Stomach (tissue), 9 donors: ENCODE results near the gene NUDT7. TPM values are rescaled to one million over a fixed set of nuclear protein-coding genes. Genes with fewer than 3 reads are reported as not detected.

Experiments
- DNase-seq, 2 donors: peaks; one replicate each; pipeline versions ENCODE4 v3.0.0 to v3.0.0-alpha.2; 2013 to 2019
- H3K27ac ChIP-seq, 5 donors: fragments of 200-600 bp in 4 of 5; sonication (generic) in 4 of 5; one replicate each; pipeline ENCODE4 v1.5.1; 2013 to 2019; ENCODE audit warnings: mild to moderate bottlenecking in 1 of 5, moderate library complexity in 1 of 5
- H3K27me3 ChIP-seq, 3 donors: fragments of 200-600 bp; sonication (generic); one replicate each; pipeline ENCODE4 v1.5.1; 2017 to 2019; ENCODE audit warnings: mixed run types in 1 of 3
- H3K36me3 ChIP-seq, 4 donors: fragments of 200-600 bp; sonication (generic); 1 replicate in 3 of 4; 2 replicates in 1 of 4; pipeline ENCODE4 v1.5.1; 2016 to 2019
- H3K4me1 ChIP-seq, 4 donors: fragments of 200-600 bp; sonication (generic); one replicate each; pipeline ENCODE4 v1.5.1; 2016 to 2019
- H3K4me3 ChIP-seq, 4 donors: fragments of 200-600 bp; sonication (generic) in 3 of 4; one replicate each; pipeline ENCODE4 v1.5.1; 2016 to 2019; ENCODE audit warnings: mild to moderate bottlenecking in 1 of 4
- H3K9me3 ChIP-seq, 4 donors: fragments of 200-600 bp; sonication (generic); one replicate each; pipeline ENCODE4 v1.5.1; 2016 to 2019
- EP300 ChIP-seq: sonication (generic); formaldehyde crosslinking; IDR thresholded peaks from one replicate; pipeline ENCODE4 v1.6.1; 2017; ENCODE audit warnings: antibody characterized with exemption
- POLR2A ChIP-seq, 4 donors: fragments of 450-650 bp; IDR thresholded peaks; one replicate each; pipeline ENCODE4 v1.6.1; 2016; ENCODE audit warnings: antibody characterized with exemption in 4 of 4, control low read depth in 2 of 4, mild to moderate bottlenecking in 1 of 4, moderate library complexity in 1 of 4
- POLR2AphosphoS5 ChIP-seq, 3 donors: sonication (generic); formaldehyde crosslinking; IDR thresholded peaks; one replicate each; pipeline ENCODE4 v1.6.1; 2016; ENCODE audit warnings: antibody characterized with exemption in 3 of 3
- WGBS, 5 donors: extraction: QIAGEN DNeasy Blood & Tissue Kit in 3 of 5; methylation state at CpG; one replicate each; pipeline versions ENCODE4 v1.1.5 to v1.1.7; 2013 to 2018; 5-methylcytosine and 5-hydroxymethylcytosine counted together
- intact Hi-C: fragments of 100-400 bp; cut with DNase I; formaldehyde crosslinking; loops from one replicate; pipeline ENCODE4 v1.15.1; 2023; ENCODE audit warnings: low total_unique reads
- polyA plus RNA-seq, 3 donors: library from polyadenylated mRNA; stranded (reverse); fragments of 200-250 nt; gene quantifications; one replicate each; pipeline ENCODE4 v1.2.3, GENCODE V29; 2013
- total RNA-seq, 5 donors: library from RNA; depleted of rRNA; stranded (reverse); fragments of >200 nt; gene quantifications; one replicate each; pipeline versions ENCODE4 v1.1.0 to v1.2.3, GENCODE V29; 2014 to 2016
- TF ChIP-seq, protein P1 (sequence below), 7 experiments: fragments of 450-650 bp in 4 of 7; fragments of 200-600 bp in 3 of 7; sonication (generic) in 3 of 7; IDR thresholded peaks; one replicate each; pipeline ENCODE4 v1.5.1; 2016 to 2019; ENCODE audit warnings: antibody characterized with exemption in 7 of 7, control low read depth in 2 of 7, mild to moderate bottlenecking in 1 of 7
- donor health status: healthy with polysubstance abuse.
- donor health status: Bipolar disorder and iron deficiency.
- donor health status: healthy.

Gene NUDT7
- total and polyA plus RNA-seq, 8 donors: 2.2 to 14.0 (median 6.8) TPM; not detected in 2

DNA sequence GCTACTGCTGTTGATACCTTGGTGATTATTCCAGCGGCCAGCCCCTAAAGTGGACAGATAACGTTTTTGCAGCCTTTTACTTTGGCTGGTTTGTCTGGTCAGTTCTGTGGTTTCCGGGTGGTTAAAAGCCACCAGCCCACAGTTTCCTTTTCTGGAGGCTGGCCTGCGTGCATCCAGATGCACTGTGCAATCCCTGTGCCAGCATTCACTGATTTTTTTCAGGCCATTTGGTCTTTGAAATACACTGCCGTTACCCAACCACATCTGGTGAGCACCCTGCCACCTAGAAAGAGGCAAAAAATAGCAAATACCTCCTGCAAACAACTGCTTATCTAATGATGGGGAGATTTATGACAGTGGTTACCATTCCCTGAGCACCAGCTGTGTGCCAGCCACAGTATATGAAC lies 797 bp downstream of the NUDT7 start:
- DNase-seq: peak in 1 of 2 donors; percentile 34
- Histone ChIP-seq H3K4me1 (peaks cover 0 to 18% (median 14%) of the 10 kb centered on the region in 4 donors), H3K27ac (peak overlapping the region; percentile 59 to 94 (median 87)), H3K9me3 (no peaks in the 10 kb centered on the region), H3K36me3 (peaks cover 0 to 19% (median 9%) of the 10 kb centered on the region in 4 donors), H3K4me3 (peak overlapping the region; percentile 66 to 81 (median 70)), H3K27me3 (no peaks in the 10 kb centered on the region)
- no peak for TF ChIP-seq POLR2A (IDR thresholded peaks at IDR 0.05)
- TF ChIP-seq POLR2AphosphoS5 (IDR thresholded peaks at IDR 0.05): no peak
- TF ChIP-seq EP300: no peak
- TF ChIP-seq, protein P1, sequence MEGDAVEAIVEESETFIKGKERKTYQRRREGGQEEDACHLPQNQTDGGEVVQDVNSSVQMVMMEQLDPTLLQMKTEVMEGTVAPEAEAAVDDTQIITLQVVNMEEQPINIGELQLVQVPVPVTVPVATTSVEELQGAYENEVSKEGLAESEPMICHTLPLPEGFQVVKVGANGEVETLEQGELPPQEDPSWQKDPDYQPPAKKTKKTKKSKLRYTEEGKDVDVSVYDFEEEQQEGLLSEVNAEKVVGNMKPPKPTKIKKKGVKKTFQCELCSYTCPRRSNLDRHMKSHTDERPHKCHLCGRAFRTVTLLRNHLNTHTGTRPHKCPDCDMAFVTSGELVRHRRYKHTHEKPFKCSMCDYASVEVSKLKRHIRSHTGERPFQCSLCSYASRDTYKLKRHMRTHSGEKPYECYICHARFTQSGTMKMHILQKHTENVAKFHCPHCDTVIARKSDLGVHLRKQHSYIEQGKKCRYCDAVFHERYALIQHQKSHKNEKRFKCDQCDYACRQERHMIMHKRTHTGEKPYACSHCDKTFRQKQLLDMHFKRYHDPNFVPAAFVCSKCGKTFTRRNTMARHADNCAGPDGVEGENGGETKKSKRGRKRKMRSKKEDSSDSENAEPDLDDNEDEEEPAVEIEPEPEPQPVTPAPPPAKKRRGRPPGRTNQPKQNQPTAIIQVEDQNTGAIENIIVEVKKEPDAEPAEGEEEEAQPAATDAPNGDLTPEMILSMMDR (IDR thresholded peaks at IDR 0.05): no peak
- WGBS, 5 donors: 1 to 3% (median 2%) methylated on average over 4 to 5 of the region's 5 CpGs
- intact Hi-C loops: no loop called here

DNA sequence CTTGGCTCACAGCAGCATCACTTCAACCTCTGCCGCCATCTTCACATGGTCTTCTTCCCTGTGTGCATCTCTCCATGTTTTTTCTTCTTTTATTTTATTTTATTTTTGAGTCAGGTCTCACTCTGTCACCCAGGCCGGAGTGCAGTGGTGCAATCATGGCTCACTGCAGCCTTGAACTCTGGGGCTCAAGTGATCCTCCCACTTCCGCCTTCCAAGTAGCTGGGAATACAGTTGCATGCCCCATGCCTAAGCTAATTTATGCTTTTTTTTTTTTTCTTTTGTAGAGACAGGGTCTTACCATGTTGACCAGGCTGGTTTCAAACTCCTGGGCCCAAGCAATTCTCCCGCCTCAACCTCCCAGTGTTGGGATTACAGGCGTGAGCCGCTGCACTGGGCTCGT lies 1.9 kb downstream of the NUDT7 start:
- intact Hi-C loops: no loop called here
- Histone ChIP-seq H3K36me3 (peaks cover 0 to 19% (median 9%) of the 10 kb centered on the region in 4 donors), H3K4me3 (no peak overlapping the region), H3K27ac (no peak overlapping the region), H3K4me1 (peaks cover 0 to 18% (median 14%) of the 10 kb centered on the region in 4 donors), H3K27me3 (no peaks in the 10 kb centered on the region), H3K9me3 (no peaks in the 10 kb centered on the region)
- no peak for TF ChIP-seq POLR2A (IDR thresholded peaks at IDR 0.05)
- TF ChIP-seq, protein P1 (IDR thresholded peaks at IDR 0.05): no peak
- TF ChIP-seq POLR2AphosphoS5 (IDR thresholded peaks at IDR 0.05): no peak
- TF ChIP-seq EP300: no peak
- no peak for DNase-seq
- 89 to 98% (median 97%) methylated on average over 7 of the region's 7 CpGs for WGBS, 5 donors

GRCh38 chr16:77729951-77730350 lies 7.6 kb downstream of the NUDT7 start:
- TF ChIP-seq POLR2AphosphoS5 (IDR thresholded peaks at IDR 0.05) (no peak), EP300 (no peak), POLR2A (IDR thresholded peaks at IDR 0.05) (no peak)
- TF ChIP-seq, protein P1 (IDR thresholded peaks at IDR 0.05): no peak
- H3K9me3 ChIP-seq: no peaks in the 10 kb centered on the region
- H3K27ac ChIP-seq: no peak overlapping the region
- H3K4me1 ChIP-seq: no peaks in the 10 kb centered on the region
- intact Hi-C loops: no loop called here
- WGBS, 5 donors: 0 to 45% (median 1%) methylated on average over 1 of the region's 1 CpG
- DNase-seq: no peak
- no peak overlapping the region for H3K4me3 ChIP-seq
- H3K36me3 ChIP-seq: peaks cover 0 to 28% (median 9%) of the 10 kb centered on the region in 4 donors
- H3K27me3 ChIP-seq: no peaks in the 10 kb centered on the region

- Histone ChIP-seq H3K36me3 (peaks cover 0 to 19% (median 3%) of the 10 kb centered on the region in 4 donors), H3K27me3 (no peaks in the 10 kb centered on the region), H3K4me3 (no peak overlapping the region), H3K27ac (no peak overlapping the region), H3K4me1 (no peaks in the 10 kb centered on the region), H3K9me3 (no peaks in the 10 kb centered on the region)
- 55 to 91% (median 77%) methylated on average over 11 of the region's 11 CpGs for WGBS, 5 donors
- no peak for DNase-seq
- intact Hi-C loops: no loop called here
- no peak for TF ChIP-seq POLR2AphosphoS5 (IDR thresholded peaks at IDR 0.05)
- TF ChIP-seq, protein P1 (IDR thresholded peaks at IDR 0.05): no peak
- no peak for TF ChIP-seq POLR2A (IDR thresholded peaks at IDR 0.05)
- TF ChIP-seq EP300: no peak
These were observed 10.1 kb downstream of the NUDT7 start for GRCh38 chr16:77732241-77732946.
